GM18505 (cell line): Measurements from ENCODE around the gene TTC12.
A peak's percentile ranks its signal among the peaks of the same experiment; 100 is the strongest.
"Not testable (repeated sequence)": the region's sequence is repeated elsewhere in the genome, so short reads cannot be mapped to it uniquely, and the experiment has no call there.

Experiments
- ATAC-seq: cut with Tn5 transposase; IDR thresholded peaks from one replicate; pipeline ENCODE4 v1.9.1; 2021; ENCODE audit not compliant: unreplicated experiment
- POLR2A ChIP-seq: IDR thresholded peaks from 4 replicates; pipeline ENCODE4 v1.6.1; 2011; ENCODE audit warnings: borderline replicate concordance; ENCODE audit not compliant: insufficient read depth, insufficient read length; ENCODE audit errors: extremely low read depth

Gene TTC12

GRCh38 chr11:113293936-113294335 lies 20.4 kb upstream of the TTC12 start:
- no peak for TF ChIP-seq POLR2A
- no peak for ATAC-seq

DNA sequence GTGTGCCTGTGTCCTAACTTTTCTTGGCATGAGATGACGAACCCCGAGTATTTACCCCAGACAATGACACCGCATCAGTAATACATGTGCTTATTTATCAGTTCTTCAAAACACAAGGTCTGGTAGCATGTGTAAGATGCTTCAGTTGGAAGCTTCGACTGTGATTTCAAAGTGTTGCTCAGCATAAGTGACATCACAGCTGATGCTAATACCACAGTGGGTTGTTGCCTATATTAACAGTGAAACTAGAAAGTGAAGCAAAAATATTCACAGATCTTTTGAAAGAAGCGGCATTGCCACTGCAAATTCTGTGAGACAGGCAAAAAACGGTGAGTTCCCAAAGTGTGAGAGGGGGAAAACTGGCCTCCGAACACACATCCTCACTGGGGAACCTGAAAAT lies 18.4 kb upstream of the TTC12 start:
- no peak for ATAC-seq
- no peak for TF ChIP-seq POLR2A

DNA sequence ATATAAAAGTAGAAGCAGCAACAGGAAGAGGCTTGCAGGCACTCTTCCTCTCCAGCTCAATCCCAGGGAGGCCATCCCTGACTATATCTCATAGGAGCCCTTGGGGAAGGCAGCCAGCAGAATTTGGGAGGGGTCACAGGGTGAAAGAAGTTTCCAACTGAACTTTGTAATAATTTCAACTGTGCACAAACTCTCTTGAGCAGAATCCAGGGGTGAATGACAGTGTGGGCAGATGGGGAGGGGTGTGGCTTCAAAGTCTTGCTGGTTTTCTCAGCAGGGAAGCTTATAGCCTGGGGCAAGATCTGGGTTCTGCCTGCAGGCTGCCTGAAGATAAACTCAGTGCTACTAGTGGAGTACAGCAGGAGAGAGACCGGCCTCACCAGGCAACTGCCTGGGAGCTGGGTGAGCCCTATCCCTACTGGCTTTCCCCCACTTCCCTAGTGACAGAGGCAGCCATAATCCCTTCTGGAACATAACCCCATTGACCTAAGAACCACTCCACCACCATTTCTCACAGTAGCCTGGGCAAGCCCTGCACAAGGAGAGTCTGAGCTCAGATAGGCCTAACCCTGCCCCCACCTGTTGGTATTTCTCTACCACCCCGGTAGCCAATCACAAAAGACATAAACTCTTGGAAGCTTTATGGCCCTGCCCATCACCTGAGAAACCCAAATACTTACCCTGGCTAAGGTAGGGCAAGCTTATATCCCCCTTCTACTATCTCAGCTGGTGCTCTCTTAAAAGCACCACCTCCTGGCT lies 17.8 kb upstream of the TTC12 start:
- no peak for ATAC-seq
- no peak for TF ChIP-seq POLR2A

GRCh38 chr11:113298496-113298895 lies 15.9 kb upstream of the TTC12 start:
- not testable (repeated sequence) for ATAC-seq

DNA sequence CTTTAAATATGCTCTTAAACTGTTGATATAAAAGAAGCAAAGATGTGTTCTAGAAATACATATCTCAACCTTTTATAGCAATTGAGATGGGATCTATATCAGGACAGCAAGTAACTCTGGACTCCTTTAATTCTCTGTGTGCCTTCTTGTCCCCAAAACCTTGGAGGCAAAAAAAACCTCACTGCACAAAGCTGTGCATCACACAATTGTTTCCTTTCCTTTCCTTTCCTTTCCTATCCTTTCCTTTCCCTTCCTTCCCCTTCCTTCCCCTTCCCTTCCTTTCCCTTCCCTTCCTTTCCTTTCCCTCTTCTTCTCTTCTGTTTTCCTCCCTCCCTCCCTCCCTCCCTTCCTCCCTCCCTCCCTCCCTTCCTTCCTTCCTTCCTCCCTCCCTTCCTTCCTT lies 9.5 kb upstream of the TTC12 start:
- no peak for TF ChIP-seq POLR2A
- ATAC-seq = no peak

DNA sequence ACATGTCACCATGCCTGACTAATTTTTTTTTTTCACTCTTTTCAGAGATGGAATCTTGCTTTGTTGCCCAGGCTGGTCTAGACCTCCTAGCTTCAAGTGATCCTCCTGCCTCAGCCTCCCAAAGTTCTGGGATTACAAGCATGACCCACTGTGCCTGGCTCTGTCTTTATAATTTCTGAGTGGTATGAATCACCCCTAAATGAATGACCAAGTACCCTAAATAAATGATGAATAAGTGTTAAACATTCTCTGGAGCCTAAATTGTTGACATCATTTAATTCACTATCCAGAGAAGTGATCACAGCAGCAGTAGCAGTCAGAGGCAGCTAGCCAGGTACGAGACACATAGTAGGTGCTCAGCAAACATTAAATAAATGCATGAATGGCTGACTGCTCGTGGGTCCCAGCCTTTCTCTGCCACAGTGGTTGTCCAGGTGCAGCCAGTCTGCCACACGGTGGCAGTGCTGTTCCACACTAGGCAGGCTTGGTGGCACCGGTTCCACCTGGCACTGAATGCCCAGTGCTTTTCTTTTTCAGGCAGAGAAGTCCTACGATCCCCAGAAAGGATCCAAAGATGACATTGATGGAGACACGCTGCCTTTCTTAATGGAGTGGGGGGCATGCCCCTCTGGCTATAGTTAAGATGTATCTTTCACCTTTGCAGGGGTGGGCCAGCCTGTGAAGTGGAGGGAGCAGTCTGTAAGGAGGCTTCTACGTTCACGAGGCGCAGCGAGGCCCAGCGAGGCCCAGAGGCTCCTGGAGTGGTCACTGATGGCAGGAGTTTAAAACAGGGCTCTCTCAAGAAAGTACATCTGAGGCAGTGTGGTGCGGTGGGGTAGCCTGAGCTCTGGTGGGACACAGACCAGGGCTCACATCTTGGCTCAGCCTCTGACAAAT lies 8.7 kb upstream of the TTC12 start:
- peak; percentile 61 for ATAC-seq
- no peak for TF ChIP-seq POLR2A

DNA sequence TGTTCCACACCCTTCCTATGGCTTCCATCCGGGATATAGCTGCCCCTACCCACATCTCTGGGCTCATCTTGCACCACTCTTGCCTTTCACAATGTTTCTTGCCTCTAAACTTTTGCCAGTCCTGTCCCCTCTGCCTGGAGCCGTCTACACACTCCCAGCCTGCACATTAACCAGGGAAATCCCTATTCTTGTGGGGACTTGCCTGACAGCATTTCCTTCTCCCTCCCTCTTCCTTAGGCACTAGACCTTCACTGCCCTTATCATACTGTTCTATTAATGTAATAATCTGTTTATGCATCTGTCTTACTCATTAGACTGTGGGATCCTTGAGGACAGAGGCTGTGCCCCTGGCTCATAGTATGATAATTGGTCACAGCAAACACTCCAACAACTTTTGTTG lies 5.8 kb upstream of the TTC12 start:
- no peak for ATAC-seq
- TF ChIP-seq POLR2A = no peak

GRCh38 chr11:113311536-113311935 lies 2.8 kb upstream of the TTC12 start:
- ATAC-seq = no peak

GRCh38 chr11:113313601-113314000 lies 782 bp upstream of the TTC12 start:
- ATAC-seq = no peak

More at GRCh38 chr11:113311536-113311935, 2.8 kb upstream of the TTC12 start:
- TF ChIP-seq POLR2A = no peak

GRCh38 chr11:113314065-113314388 lies 356 bp upstream of the TTC12 start:
- no peak for ATAC-seq
- no peak for TF ChIP-seq POLR2A

More at GRCh38 chr11:113313601-113314000, 782 bp upstream of the TTC12 start:
- TF ChIP-seq POLR2A = no peak

- no peak for TF ChIP-seq POLR2A
- ATAC-seq = no peak
These were observed 1.4 kb downstream of the TTC12 start for GRCh38 chr11:113315811-113316210.

GRCh38 chr11:113316256-113316655 lies 1.9 kb downstream of the TTC12 start:
- no peak for ATAC-seq

DNA sequence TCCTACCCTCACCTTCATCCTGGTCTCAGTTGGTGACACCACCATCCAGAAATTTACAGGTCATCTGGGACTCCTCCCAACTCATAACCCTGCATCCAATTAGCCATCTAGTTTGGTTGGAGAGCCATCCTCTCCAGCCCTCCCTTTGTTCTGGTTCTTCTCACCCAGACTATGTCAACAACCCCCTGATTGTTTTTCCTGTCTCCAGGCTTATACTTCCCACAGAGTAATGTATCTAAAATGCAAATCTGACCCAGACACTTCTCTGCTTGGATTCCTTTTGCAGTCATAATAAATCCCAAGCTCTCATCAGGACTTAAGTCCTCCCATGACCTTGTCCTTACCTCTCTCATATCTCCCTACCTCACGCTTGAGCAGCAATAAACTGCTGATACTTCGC lies 3.0 kb downstream of the TTC12 start:
- no peak for ATAC-seq
- no peak for TF ChIP-seq POLR2A

More at GRCh38 chr11:113316256-113316655, 1.9 kb downstream of the TTC12 start:
- no peak for TF ChIP-seq POLR2A

GRCh38 chr11:113319085-113319484 lies 4.7 kb downstream of the TTC12 start:
- ATAC-seq = no peak

More at GRCh38 chr11:113319085-113319484, 4.7 kb downstream of the TTC12 start:
- TF ChIP-seq POLR2A = no peak
